Coronary artery (tissue), 2 donors: ENCODE measurements around the gene FYCO1.

Experiments
- DNase-seq: peaks from one replicate; pipeline ENCODE4 v3.0.0-alpha.2; 2017; ENCODE audit warnings: low spot score
- H3K27ac ChIP-seq, 2 donors: fragments of 200-600 bp; sonication (generic); one replicate each; pipeline ENCODE4 v1.5.1; 2016 to 2019
- H3K4me3 ChIP-seq: fragments of 200-600 bp; sonication (generic); 2 replicates; pipeline ENCODE4 v1.5.1; 2016; ENCODE audit warnings: mild to moderate bottlenecking, moderate library complexity
- CTCF ChIP-seq: fragments of 200-600 bp; sonication (generic); IDR thresholded peaks from one replicate; pipeline ENCODE4 v1.5.1; 2019; ENCODE audit warnings: antibody characterized with exemption

FYCO1 gene

GRCh38 chr3:45976191-45977091 is 19.2 kb downstream of the FYCO1 start:
- Histone ChIP-seq H3K27ac (peak overlapping the region in 1 of 2 donors; percentile 5), H3K4me3 (no peak overlapping the region)
- no peak for TF ChIP-seq CTCF
- no peak for DNase-seq

- no peak for DNase-seq
- no peak overlapping the region for H3K4me3 ChIP-seq
- H3K27ac ChIP-seq = peak overlapping the region in 1 of 2 donors; percentile 5
- no peak for TF ChIP-seq CTCF
These were observed 19.9 kb downstream of the FYCO1 start for GRCh38 chr3:45975686-45976085.

- DNase-seq = no peak
- H3K27ac ChIP-seq = peak overlapping the region; percentile 3 to 5
- TF ChIP-seq CTCF = no peak
- no peak overlapping the region for H3K4me3 ChIP-seq
These were observed 20.9 kb downstream of the FYCO1 start for GRCh38 chr3:45974686-45975085.

GRCh38 chr3:45972534-45973402 is 22.9 kb downstream of the FYCO1 start:
- H3K4me3 ChIP-seq = peak overlapping the region; percentile 7
- no peak for DNase-seq
- peak overlapping the region; percentile 75 to 76 for H3K27ac ChIP-seq
- no peak for TF ChIP-seq CTCF

- Histone ChIP-seq H3K27ac (no peak overlapping the region), H3K4me3 (no peak overlapping the region)
- no peak for DNase-seq
- TF ChIP-seq CTCF = no peak
These were observed 25.7 kb downstream of the FYCO1 start for GRCh38 chr3:45969953-45970352.

- DNase-seq = no peak
- H3K4me3 ChIP-seq = no peak overlapping the region
- no peak for TF ChIP-seq CTCF
- no peak overlapping the region for H3K27ac ChIP-seq
These were observed 26.5 kb downstream of the FYCO1 start for GRCh38 chr3:45969116-45969515.
